HepG2 (cell line): Measurements from ENCODE around the gene ABCB6. TPM values are rescaled to one million over a fixed set of nuclear protein-coding genes. Genes with fewer than 3 reads are reported as not detected.

Source experiments
- ATF2 ChIP-seq: sonication (generic); formaldehyde crosslinking; IDR thresholded peaks from 2 replicates; pipeline ENCODE4 v1.4.0; 2020; ENCODE audit warnings: missing genetic modification reagents
- BORCS8-MEF2B ChIP-seq: sonication (generic); formaldehyde crosslinking; IDR thresholded peaks from 2 replicates; pipeline ENCODE4 v1.8.0; 2022; ENCODE audit warnings: mild to moderate bottlenecking, missing genetic modification reagents
- CREB3 ChIP-seq: sonication (generic); formaldehyde crosslinking; IDR thresholded peaks from 2 replicates; pipeline ENCODE4 v1.5.0; 2020; ENCODE audit warnings: missing genetic modification reagents
- FOXA1 ChIP-seq, 2 experiments: fragments of 450-650 bp in 1 of 2; sonication (generic) in 1 of 2; formaldehyde crosslinking in 1 of 2; IDR thresholded peaks; 2 replicates each; pipeline versions ENCODE4 v1.4.0 to v1.6.1; 2016 to 2020; ENCODE audit warnings: missing genetic modification reagents in 1 of 2
- GATAD2A ChIP-seq: IDR thresholded peaks from 2 replicates; pipeline ENCODE4 v1.6.1; 2016
- KDM2A ChIP-seq: sonication (generic); formaldehyde crosslinking; IDR thresholded peaks from 2 replicates; pipeline ENCODE4 v1.4.0; 2020; ENCODE audit warnings: low read depth, missing genetic modification reagents, borderline replicate concordance
- KDM3A ChIP-seq: IDR thresholded peaks from 2 replicates; pipeline ENCODE4 v1.6.1; 2018; ENCODE audit warnings: low read depth, missing compliant biosample characterization
- ONECUT2 ChIP-seq: sonication (generic); formaldehyde crosslinking; IDR thresholded peaks from 2 replicates; pipeline ENCODE4 v1.4.0; 2020; ENCODE audit warnings: missing genetic modification reagents
- PAX8 ChIP-seq: sonication (generic); formaldehyde crosslinking; IDR thresholded peaks from 2 replicates; pipeline ENCODE4 v1.8.0; 2022; ENCODE audit warnings: mild to moderate bottlenecking, missing genetic modification reagents, borderline replicate concordance
- RBM39 ChIP-seq: fragments of 200-400 bp; formaldehyde crosslinking; IDR thresholded peaks from one replicate; pipeline ENCODE4 v1.6.1; 2018; ENCODE audit warnings: antibody characterized with exemption, mild to moderate bottlenecking, low read depth, low read length; ENCODE audit not compliant: poor library complexity, severe bottlenecking
- SNRNP70 ChIP-seq: fragments of 200-400 bp; formaldehyde crosslinking; IDR thresholded peaks from 2 replicates; pipeline ENCODE4 v1.6.1; 2017; ENCODE audit warnings: mild to moderate bottlenecking, low read depth, low read length, moderate library complexity
- SUZ12 ChIP-seq: fragments of 150-350 bp; IDR thresholded peaks from 2 replicates; pipeline ENCODE4 v1.6.1; 2014; ENCODE audit warnings: low read depth, low read length
- UBTF ChIP-seq: sonication (generic); formaldehyde crosslinking; IDR thresholded peaks from 2 replicates; pipeline ENCODE4 v1.4.0; 2020; ENCODE audit warnings: mild to moderate bottlenecking, missing genetic modification reagents
- ZNF18 ChIP-seq: sonication (generic); formaldehyde crosslinking; IDR thresholded peaks from 2 replicates; pipeline ENCODE4 v1.8.0; 2022; ENCODE audit warnings: mild to moderate bottlenecking, missing genetic modification reagents; ENCODE audit not compliant: insufficient replicate concordance
- ZNF224 ChIP-seq: sonication (generic); formaldehyde crosslinking; IDR thresholded peaks from 2 replicates; pipeline ENCODE4 v1.5.0; 2020; ENCODE audit warnings: mild to moderate bottlenecking, missing genetic modification reagents
- ZNF484 ChIP-seq: sonication (generic); formaldehyde crosslinking; IDR thresholded peaks from 2 replicates; pipeline ENCODE4 v1.5.1; 2020; ENCODE audit warnings: mild to moderate bottlenecking, low read depth, missing genetic modification reagents, borderline replicate concordance
- ZNF557 ChIP-seq: sonication (generic); formaldehyde crosslinking; IDR thresholded peaks from 2 replicates; pipeline ENCODE4 v1.4.0; 2020; ENCODE audit warnings: missing genetic modification reagents
- ZNF580 ChIP-seq: IDR thresholded peaks from 2 replicates; pipeline ENCODE4 v1.6.1; 2016; ENCODE audit warnings: low read depth, borderline replicate concordance
- polyA plus RNA-seq, 8 experiments: library from polyadenylated mRNA; depleted of rRNA in 3 of 8; stranded (reverse) in 7 of 8; unstranded in 1 of 8; fragments of >200 nt; fragmentation: Illumina TruSeq in 4 of 8; extraction: Trizol in 4 of 8; gene quantifications; 2 replicates each; pipeline versions ENCODE4 v1.2.1 to v1.2.3, GENCODE V29; 2011 to 2016; ENCODE audit warnings: low read depth in 4 of 8, missing spikeins in 1 of 8, mixed read lengths in 1 of 8; ENCODE audit not compliant: insufficient read depth in 1 of 8
- total RNA-seq, 5 experiments: library from RNA; depleted of rRNA; stranded (reverse); fragments of >200 nt; fragmentation: Illumina TruSeq; extraction: Trizol; gene quantifications; 2 replicates each; pipeline ENCODE4 v1.2.3, GENCODE V29; 2016; ENCODE audit warnings: low read depth in 1 of 5
- TF ChIP-seq, protein P1 (sequence below): IDR thresholded peaks from 2 replicates; pipeline ENCODE4 v1.6.1; 2018; ENCODE audit warnings: missing genetic modification reagents

The ABCB6 gene
- total and polyA plus RNA-seq, 2 of the 13 experiments (the other 11 are each of a cell fraction or from before 2014, with no cell fraction given), result 91.1 to 137 TPM

- TF ChIP-seq KDM3A (peak; percentile 91), PAX8 (CRISPR knock-in tag) (peak; percentile 95; the same call in 1 of the 2 replicates), ZNF580 (CRISPR knock-in tag) (peak; percentile 96; the same call in 1 of the 2 replicates), UBTF (CRISPR knock-in tag) (peak; percentile 94), SUZ12 (no peak), ZNF557 (CRISPR knock-in tag) (peak; percentile 76), FOXA1 (IDR thresholded peaks at IDR 0.05) (no peak), FOXA1 (CRISPR knock-in tag; IDR thresholded peaks at IDR 0.05) (peak; percentile 59), ZNF484 (CRISPR knock-in tag) (peak; percentile 78; the same call in 1 of the 2 replicates), SNRNP70 (no peak), ONECUT2 (peak; percentile 53; the same call in 1 of the 2 replicates), BORCS8-MEF2B (peak; percentile 97), RBM39 (peak; percentile 55), ZNF224 (CRISPR knock-in tag) (peak; percentile 97; the same call in 1 of the 2 replicates), KDM2A (peak; percentile 95), ATF2 (CRISPR knock-in tag) (peak; percentile 52; the same call in 1 of the 2 replicates), GATAD2A (CRISPR knock-in tag) (peak; percentile 38; the same call in 1 of the 2 replicates), CREB3 (CRISPR knock-in tag) (peak; percentile 93), ZNF18 (CRISPR knock-in tag) (peak; percentile 96)
- TF ChIP-seq, protein P1, sequence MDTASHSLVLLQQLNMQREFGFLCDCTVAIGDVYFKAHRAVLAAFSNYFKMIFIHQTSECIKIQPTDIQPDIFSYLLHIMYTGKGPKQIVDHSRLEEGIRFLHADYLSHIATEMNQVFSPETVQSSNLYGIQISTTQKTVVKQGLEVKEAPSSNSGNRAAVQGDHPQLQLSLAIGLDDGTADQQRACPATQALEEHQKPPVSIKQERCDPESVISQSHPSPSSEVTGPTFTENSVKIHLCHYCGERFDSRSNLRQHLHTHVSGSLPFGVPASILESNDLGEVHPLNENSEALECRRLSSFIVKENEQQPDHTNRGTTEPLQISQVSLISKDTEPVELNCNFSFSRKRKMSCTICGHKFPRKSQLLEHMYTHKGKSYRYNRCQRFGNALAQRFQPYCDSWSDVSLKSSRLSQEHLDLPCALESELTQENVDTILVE (CRISPR knock-in tag), result peak; percentile 96; the same call in 1 of the 2 replicates
Observed at GRCh38 chr2:219176818-219177551, 41.8 kb downstream of the ABCB6 start, which contains the start of gene CNPPD1 (continued).
